Measurements from ENCODE around the gene ELP5.

Gene ELP5

DNA sequence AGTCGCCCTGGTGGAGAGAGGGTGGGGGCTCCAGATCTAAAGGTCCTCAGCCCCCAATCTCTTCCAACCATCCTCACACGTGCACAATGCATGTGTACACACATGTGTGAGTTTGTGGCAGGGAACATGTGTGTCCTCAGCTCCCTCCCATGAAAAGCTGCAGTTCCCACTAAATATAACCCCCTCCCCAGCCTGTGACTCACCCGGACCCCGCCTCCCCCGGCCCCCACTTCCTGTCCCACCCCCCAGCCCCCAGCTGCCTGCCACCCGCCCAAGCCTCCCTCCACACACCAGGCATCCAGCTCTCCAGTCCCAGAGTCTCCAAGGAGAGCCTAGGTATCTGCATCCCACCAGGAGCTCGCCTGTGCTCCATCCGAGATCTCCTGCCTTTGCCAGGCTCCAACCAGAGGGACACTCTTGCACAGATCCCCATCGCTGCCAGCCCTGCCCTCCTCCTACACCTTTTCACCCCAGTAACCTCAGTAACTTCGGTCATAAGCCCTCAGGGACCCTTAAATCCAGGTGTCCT, 36.3 kb upstream of the ELP5 start:
- H3K4me3 Mint-ChIP-seq, result peak overlapping the region; percentile 79
- peaks cover 71% of the 10 kb centered on the region for H3K4me1 Mint-ChIP-seq (ENCODE audit: low read depth)

DNA sequence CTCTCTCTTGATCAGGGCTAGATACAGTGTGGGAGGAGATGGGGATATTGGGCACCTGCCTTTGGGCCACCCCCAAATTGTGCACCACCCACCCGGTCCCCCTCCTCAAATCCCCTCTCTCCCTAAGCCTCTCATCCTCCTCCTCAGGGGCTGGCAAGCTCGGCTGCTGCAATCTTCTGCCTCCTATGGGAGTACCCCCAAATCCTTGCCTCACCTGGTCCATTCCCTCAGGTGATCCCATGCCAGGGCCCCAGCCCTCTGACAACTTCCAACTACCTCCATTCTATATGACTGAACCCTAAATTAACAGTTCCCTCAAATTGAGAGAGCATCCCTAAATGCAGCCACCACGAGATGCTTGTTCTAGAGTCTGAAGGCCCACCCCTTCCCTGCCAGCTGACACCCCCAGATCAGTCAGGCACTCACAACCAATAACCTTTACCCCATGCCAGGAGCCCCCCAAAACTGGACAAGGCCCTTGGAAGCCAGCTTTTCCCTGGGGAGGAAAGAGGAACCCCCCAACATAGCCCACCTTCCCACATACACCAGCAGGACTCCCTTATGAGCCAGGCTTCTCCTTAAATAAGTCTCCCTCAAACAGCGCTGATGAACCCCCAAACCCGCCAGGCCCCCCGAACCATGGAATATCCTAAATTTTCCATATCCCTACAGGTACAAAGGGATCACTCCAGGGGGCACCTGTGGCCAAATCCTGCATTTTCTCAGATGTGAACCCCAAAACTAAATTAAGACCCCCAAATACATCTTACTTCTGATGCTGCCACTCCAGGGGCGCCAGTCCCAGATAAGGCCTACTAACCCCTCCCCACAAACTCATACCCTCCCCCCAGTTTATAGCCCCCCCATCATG, 35.5 kb upstream of the ELP5 start:
- Mint-ChIP-seq H3K27me3 (peaks cover 5% of the 10 kb centered on the region), H3K36me3 (ENCODE audit: low read depth) (peaks cover 16% of the 10 kb centered on the region), H3K4me3 (peak overlapping the region; percentile 35), H3K9me3 (no peaks in the 10 kb centered on the region), H3K27ac (peak overlapping the region; percentile 80), H3K4me1 (ENCODE audit: low read depth) (peaks cover 77% of the 10 kb centered on the region)
- DNase-seq, result no peak

More for the DNA sequence above, 36.3 kb upstream of the ELP5 start:
- H3K9me3 Mint-ChIP-seq, result no peaks in the 10 kb centered on the region
- no peak for DNase-seq
- peak overlapping the region; percentile 95 for H3K27ac Mint-ChIP-seq
- H3K36me3 Mint-ChIP-seq (ENCODE audit: low read depth), result peaks cover 8% of the 10 kb centered on the region
- H3K27me3 Mint-ChIP-seq, result peaks cover 8% of the 10 kb centered on the region

DNA sequence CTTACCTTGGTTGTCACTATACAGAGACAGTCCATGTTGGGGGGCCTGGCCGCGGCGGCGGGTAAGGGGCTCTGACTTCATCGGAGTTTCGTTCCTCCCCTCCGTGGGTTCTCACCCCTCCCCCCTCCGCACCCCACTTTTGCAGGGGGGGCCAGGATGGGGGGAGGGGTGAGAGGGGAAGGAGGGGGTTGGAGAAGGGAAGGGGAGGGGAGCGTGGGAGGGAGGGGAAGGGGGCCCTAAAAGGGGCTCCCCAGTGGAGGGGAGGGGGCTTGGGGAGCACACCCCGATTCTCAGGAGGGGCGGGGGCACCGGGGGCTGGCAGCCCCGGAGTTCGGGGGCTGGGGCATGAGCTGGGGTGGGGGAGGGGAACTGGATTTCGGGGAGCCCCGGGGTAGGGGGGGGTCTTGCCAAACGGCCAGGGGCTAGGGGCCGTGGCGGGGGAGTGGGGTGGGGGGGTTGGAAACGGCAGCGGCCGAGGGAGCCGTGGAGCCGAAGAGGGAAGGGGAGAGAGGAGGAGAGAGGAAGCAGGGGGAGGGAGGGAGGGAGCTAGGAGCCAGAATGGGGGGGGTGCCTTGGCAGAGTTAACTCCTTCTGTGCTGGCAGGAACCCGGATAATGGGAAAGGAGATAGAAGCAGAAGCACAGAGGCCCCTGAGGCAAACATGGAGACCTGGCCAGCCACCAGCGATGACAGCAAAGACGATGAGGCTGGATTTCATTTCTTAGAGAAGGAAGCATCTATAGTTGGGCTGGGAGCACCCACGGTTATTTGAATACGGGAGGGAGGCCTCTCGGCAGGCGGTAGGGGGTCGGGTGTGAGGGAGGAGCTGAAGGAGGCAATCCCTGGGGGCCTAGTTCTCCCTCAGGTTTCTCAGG, 34.7 kb upstream of the ELP5 start:
- DNase-seq, result peak; percentile 53
- H3K9me3 Mint-ChIP-seq, result no peaks in the 10 kb centered on the region

DNA sequence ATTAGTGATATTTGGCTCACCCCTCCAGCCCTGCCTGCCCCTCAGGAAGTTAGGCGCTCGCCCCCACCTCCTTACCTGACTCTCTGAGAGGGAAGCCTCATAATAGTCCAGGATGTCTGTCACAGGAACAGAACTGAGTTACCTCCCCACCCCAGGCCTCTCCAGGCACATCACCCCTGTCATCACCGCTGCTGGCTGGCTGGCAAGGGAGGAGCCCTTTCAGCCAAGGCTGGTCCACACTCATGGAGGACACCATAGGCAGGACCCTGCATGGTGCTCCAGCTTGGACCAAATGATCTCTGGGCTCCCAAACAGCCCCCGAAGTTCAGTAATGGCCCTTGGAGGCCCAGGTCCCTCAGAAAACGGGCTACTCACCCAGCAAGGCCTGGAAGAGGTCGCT, 33.8 kb upstream of the ELP5 start:
- H3K4me1 Mint-ChIP-seq (ENCODE audit: low read depth), result peaks cover 76% of the 10 kb centered on the region
- H3K27ac Mint-ChIP-seq, result peak overlapping the region; percentile 72
- DNase-seq, result peak; percentile 47
- peaks cover 33% of the 10 kb centered on the region for H3K36me3 Mint-ChIP-seq (ENCODE audit: low read depth)
- H3K9me3 Mint-ChIP-seq, result no peaks in the 10 kb centered on the region
- H3K4me3 Mint-ChIP-seq, result peak overlapping the region; percentile 42
- no peaks in the 10 kb centered on the region for H3K27me3 Mint-ChIP-seq

More for the DNA sequence above, 34.7 kb upstream of the ELP5 start:
- Mint-ChIP-seq H3K4me1 (ENCODE audit: low read depth) (peaks cover 76% of the 10 kb centered on the region), H3K27ac (peak overlapping the region; percentile 80), H3K4me3 (peak overlapping the region; percentile 42), H3K27me3 (no peaks in the 10 kb centered on the region), H3K36me3 (ENCODE audit: low read depth) (peaks cover 24% of the 10 kb centered on the region)

DNA sequence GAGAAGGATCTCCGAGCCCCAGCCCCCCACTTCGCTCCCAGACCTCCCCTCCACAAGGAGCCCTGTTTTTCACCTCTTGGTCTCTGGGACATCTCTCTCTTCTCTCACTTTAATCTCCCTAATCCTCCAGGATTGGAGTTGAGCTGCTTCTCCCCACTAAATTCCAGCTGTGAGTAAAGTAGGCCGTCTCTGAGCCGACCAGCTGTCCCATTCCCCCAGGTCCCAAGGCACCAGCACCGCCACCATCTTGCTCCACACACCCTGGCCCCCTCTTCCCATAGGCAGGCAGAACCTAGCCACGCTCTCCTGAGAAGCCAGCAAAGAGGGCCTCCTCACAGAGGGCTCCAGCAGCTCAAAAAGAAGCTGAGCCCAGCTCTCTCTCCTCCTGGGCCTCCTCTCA, 33.3 kb upstream of the ELP5 start:
- no peaks in the 10 kb centered on the region for H3K27me3 Mint-ChIP-seq
- H3K4me3 Mint-ChIP-seq, result peak overlapping the region; percentile 96
- no peak for DNase-seq
- H3K9me3 Mint-ChIP-seq, result no peaks in the 10 kb centered on the region
- peaks cover 38% of the 10 kb centered on the region for H3K36me3 Mint-ChIP-seq (ENCODE audit: low read depth)
- peak overlapping the region; percentile 96 for H3K27ac Mint-ChIP-seq
- peaks cover 70% of the 10 kb centered on the region for H3K4me1 Mint-ChIP-seq (ENCODE audit: low read depth)

DNA sequence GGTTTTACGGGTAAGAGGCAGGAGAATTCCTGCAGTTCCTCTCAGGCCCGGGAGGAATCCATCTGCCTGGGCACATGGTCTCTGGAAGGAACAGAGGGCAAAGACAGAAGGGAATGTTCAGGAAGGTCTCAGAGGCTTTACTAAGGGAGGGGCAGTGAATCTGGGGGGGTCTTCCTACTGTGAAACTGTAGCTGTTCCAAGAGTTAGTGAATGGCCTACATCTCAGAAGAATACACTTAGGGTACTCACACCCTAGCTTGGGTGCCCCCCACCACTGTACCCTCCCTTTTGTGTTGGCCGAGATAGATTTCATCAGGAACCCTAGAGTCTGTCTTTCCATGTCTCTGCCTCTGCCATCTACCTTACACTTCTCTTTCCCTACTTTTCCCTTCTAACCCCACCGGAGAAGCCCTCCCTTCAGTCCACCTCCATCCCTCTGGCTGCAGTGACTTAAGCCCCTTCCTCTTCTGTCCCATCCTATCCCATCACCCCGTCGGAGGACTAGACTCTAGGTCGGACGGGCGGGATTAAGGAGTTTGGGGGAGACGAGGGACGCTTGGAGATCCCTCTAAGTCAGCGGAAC, 32.7 kb upstream of the ELP5 start:
- no peaks in the 10 kb centered on the region for H3K27me3 Mint-ChIP-seq
- peaks cover 44% of the 10 kb centered on the region for H3K36me3 Mint-ChIP-seq (ENCODE audit: low read depth)
- no peak for DNase-seq
- peak overlapping the region; percentile 96 for H3K27ac Mint-ChIP-seq
- no peaks in the 10 kb centered on the region for H3K9me3 Mint-ChIP-seq
- H3K4me3 Mint-ChIP-seq, result peak overlapping the region; percentile 96
- H3K4me1 Mint-ChIP-seq (ENCODE audit: low read depth), result peaks cover 65% of the 10 kb centered on the region

DNA sequence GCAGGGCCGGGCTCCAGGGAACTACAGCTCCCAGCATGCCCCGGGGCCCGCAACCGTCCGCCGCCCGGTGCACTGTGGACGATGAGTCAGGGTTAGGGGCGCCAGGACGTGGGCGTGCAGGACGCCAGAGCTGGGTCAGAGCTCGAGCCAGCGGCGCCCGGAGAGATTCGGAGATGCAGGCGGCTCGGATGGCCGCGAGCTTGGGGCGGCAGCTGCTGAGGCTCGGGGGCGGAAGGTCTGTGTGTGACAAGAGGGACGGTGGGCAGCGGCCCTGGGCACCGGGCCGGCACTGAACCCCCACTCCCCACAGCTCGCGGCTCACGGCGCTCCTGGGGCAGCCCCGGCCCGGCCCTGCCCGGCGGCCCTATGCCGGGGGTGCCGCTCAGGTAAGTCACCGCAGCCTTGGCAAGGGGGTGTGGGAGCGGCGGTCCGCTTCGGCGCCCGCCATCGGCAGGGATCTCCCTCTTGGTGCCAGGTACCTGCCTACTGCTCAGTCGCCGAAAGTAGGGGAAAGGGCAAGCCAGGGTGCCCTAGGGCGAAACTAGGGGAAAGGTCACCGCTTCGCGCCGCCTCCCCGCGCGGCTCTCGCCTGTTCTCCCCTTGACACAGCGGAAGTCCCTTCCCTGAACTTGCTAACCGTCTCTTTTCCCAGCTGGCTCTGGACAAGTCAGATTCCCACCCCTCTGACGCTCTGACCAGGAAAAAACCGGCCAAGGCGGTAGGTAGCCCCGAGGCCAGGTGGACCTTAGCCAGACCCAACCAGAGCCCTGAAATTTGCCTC, 32.0 kb upstream of the ELP5 start, which contains the start of the genes ACADVL and DLG4:
Gene ACADVL, plus strand, starts transcription at position 127 of the 781 bp plus-strand sequence. Its CDS starts 47 bp downstream, at position 174.
Gene DLG4, minus strand, starts transcription at position 25 of the 781 bp plus-strand sequence.
- Mint-ChIP-seq H3K27me3 (no peaks in the 10 kb centered on the region), H3K4me3 (peak within 1 kb of the TSS; percentile 96), H3K9me3 (no peaks in the 10 kb centered on the region), H3K4me1 (ENCODE audit: low read depth) (peaks cover 58% of the 10 kb centered on the region), H3K27ac (peak within 1 kb of the TSS; percentile 96), H3K36me3 (ENCODE audit: low read depth) (peaks cover 50% of the 10 kb centered on the region)
- peak; percentile 88 for DNase-seq

DNA sequence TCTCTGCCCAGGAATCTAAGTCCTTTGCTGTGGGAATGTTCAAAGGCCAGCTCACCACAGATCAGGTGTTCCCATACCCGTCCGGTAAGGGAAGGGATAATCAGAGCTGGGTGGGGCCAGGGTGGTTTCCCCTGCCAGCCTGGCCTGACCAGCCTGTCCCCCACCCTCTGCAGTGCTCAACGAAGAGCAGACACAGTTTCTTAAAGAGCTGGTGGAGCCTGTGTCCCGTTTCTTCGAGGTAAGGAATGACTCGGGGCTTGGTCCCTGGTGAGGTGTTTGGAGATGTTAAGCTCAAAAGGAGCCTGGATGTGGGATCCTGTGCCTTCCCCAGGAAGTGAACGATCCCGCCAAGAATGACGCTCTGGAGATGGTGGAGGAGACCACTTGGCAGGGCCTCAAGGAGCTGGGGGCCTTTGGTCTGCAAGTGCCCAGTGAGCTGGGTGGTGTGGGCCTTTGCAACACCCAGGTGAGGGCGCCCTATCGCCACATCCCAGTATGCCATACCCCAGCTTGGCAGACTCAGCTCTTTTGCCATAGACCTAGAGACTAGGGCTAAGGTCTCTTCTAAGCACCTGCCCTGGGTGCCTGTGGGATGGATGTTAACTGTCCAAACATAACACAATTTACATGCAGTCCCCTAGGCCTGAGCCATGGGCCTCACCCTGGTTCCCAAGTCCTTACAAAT, 31.3 kb upstream of the ELP5 start:
- Mint-ChIP-seq H3K4me1 (ENCODE audit: low read depth) (peaks cover 51% of the 10 kb centered on the region), H3K9me3 (no peaks in the 10 kb centered on the region), H3K36me3 (ENCODE audit: low read depth) (peaks cover 57% of the 10 kb centered on the region), H3K27me3 (no peaks in the 10 kb centered on the region), H3K27ac (peak overlapping the region; percentile 96), H3K4me3 (peak overlapping the region; percentile 96)
- DNase-seq, result peak; percentile 74

DNA sequence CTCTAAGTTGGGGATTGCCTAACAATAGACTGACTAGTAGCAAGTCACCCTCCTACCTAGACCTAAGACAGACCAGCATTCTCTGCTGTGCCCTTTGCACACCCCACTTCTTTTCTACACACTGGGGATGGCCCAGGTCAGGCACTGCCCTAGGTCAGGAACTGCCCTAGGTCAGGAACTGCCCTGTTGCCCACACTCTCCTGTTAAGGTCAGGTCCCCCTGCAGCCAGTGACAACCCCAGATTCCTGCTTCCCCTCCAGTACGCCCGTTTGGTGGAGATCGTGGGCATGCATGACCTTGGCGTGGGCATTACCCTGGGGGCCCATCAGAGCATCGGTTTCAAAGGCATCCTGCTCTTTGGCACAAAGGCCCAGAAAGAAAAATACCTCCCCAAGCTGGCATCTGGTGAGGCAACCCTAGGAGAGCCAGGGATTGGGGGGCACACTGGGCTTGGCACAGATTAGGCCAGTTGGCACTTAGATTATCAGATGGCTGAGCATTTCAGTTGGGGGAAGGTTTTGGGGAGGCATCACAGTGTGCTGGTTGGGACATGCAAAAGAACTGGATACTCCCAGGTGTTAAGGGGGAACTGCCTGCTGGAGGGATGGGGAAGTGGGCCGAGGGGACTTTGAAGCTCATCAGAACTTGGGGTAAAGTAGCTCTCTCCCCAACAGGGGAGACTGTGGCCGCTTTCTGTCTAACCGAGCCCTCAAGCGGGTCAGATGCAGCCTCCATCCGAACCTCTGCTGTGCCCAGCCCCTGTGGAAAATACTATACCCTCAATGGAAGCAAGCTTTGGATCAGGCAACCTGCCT, 30.5 kb upstream of the ELP5 start:
- peaks cover 44% of the 10 kb centered on the region for H3K4me1 Mint-ChIP-seq (ENCODE audit: low read depth)
- H3K4me3 Mint-ChIP-seq, result peak overlapping the region; percentile 96
- no peaks in the 10 kb centered on the region for H3K27me3 Mint-ChIP-seq
- H3K27ac Mint-ChIP-seq, result peak overlapping the region; percentile 96
- DNase-seq, result no peak
- H3K9me3 Mint-ChIP-seq, result no peaks in the 10 kb centered on the region
- peaks cover 63% of the 10 kb centered on the region for H3K36me3 Mint-ChIP-seq (ENCODE audit: low read depth)

DNA sequence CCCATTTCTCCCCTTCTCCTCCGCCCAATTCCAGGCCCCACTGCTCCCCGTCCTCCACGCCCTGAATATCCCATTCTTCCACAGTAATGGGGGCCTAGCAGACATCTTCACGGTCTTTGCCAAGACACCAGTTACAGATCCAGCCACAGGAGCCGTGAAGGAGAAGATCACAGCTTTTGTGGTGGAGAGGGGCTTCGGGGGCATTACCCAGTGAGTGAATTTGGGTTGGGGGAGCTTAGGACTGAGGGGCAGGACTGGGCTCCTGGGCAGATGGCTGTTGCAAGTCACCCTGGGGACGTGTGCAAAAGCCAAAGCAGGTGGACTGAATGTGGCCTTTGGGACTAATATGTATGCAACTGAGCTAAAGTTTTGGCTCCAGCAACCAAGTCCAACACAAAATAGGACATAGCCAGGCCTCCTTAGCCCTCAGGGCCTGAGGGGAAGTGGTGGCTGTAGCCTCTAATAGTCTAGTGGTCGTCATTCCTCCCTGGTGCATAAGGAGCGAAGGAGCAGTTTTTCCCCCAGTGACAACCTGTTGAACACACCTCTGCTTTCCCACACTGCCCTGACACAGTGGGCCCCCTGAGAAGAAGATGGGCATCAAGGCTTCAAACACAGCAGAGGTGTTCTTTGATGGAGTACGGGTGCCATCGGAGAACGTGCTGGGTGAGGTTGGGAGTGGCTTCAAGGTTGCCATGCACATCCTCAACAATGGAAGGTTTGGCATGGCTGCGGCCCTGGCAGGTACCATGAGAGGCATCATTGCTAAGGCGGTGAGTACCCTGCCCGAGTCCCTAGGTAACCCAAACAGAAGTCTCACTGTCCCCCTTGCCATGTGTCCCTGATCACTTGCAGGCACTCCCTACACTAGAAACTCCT, 29.7 kb upstream of the ELP5 start:
- Mint-ChIP-seq H3K4me3 (no peak overlapping the region), H3K4me1 (ENCODE audit: low read depth) (peaks cover 40% of the 10 kb centered on the region), H3K9me3 (no peaks in the 10 kb centered on the region), H3K27ac (peak overlapping the region; percentile 24), H3K36me3 (ENCODE audit: low read depth) (peaks cover 71% of the 10 kb centered on the region), H3K27me3 (no peaks in the 10 kb centered on the region)
- DNase-seq, result no peak

DNA sequence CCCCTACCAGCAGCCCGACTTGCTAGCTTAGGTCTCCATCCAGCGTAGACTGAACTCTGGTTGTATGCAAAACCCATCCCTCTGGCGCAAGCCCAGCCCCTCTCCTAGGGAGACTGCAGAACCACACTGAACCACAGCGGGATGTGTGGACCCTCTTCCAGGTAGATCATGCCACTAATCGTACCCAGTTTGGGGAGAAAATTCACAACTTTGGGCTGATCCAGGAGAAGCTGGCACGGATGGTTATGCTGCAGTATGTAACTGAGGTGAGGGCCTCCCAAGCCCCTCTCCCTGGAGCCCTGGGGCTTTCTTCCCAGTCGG, 29.1 kb upstream of the ELP5 start:
- Mint-ChIP-seq H3K36me3 (ENCODE audit: low read depth) (peaks cover 77% of the 10 kb centered on the region), H3K27me3 (no peaks in the 10 kb centered on the region), H3K4me3 (no peak overlapping the region), H3K27ac (no peak overlapping the region), H3K4me1 (ENCODE audit: low read depth) (peaks cover 37% of the 10 kb centered on the region), H3K9me3 (no peaks in the 10 kb centered on the region)
- no peak for DNase-seq

DNA sequence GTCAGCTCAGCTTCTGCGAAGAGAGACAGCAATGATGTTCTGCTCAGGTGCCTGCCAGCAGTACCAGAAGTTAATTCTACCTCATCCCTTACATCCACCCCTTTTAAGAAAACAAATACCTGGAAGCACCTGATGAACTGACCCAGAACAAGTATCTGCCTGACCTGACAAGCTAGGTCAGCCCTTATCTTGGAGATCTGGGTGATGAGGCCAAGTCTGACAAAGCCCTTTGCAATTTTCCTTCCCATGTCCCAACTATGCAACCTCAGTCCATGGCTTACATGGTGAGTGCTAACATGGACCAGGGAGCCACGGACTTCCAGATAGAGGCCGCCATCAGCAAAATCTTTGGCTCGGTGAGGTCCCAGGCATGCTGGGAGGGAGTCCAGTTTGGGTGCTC, 28.6 kb upstream of the ELP5 start:
- H3K4me3 Mint-ChIP-seq, result no peak overlapping the region
- H3K36me3 Mint-ChIP-seq (ENCODE audit: low read depth), result peaks cover 82% of the 10 kb centered on the region
- DNase-seq, result no peak
- no peaks in the 10 kb centered on the region for H3K9me3 Mint-ChIP-seq
- no peaks in the 10 kb centered on the region for H3K27me3 Mint-ChIP-seq
- peak overlapping the region; percentile 2 for H3K27ac Mint-ChIP-seq
- peaks cover 37% of the 10 kb centered on the region for H3K4me1 Mint-ChIP-seq (ENCODE audit: low read depth)
